K562 treated with DMSO at 1 percent for 12 hours (cell line): ENCODE results near the gene ACKR4. TPM values are rescaled to one million over a fixed set of nuclear protein-coding genes. Genes with fewer than 3 reads are reported as not detected.

Source experiments
- total RNA-seq: library from RNA; unstranded; fragments of 300-600 nt; gene quantifications from 2 replicates; pipeline ENCODE4 v1.2.3, GENCODE V29; 2022; ENCODE audit not compliant: insufficient read depth

ACKR4 gene
- total RNA-seq: not detected in 2 replicates

DNA sequence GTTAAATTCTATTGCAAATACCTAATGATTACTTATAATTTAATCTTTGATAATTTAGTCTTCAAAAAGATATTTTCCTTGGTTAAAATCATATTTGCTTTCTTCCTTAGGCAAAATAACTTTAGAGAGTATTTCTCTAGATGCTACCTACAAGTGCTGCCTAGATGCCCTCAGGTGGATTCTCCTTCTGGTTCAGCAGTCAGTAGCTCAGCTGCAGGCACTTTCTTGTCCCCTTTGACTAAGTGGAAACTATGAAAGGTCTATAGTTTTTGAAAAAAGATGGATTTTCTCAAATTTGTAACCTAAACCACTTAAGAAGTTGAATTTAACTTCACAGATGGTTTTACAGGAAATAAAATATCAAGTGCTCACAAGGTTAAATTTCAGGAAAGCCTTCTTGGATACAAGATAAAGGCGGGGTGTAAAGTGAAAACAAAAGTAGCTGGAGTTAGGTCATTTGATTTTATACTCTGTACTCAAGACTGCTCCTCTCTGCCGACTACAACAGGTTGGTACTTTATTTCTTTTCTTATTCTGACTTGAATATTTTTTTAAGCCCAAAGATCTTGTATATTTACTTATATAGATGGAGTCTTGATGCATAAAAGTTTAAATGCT, at the start of gene ACKR4:
Gene ACKR4, plus strand, starts transcription at position 455 of the 618 bp plus-strand sequence. CDS start 3,128 bp downstream, outside the sequence.

Other genes starting within 250 kb of the ACKR4 start
- gene DNAJC13, start 179.8 kb upstream of the ACKR4 start, total RNA-seq: 2.4 and 8.5 TPM in 2 replicates
- 1.2 and 6.7 TPM in 2 replicates for gene ACAD11, start 62.5 kb downstream of the ACKR4 start, total RNA-seq
- gene UBA5, start 63.1 kb downstream of the ACKR4 start, total RNA-seq: 17.6 and 30.4 TPM in 2 replicates
- gene NPHP3, start 125.1 kb downstream of the ACKR4 start, total RNA-seq: 2.4 and 7.2 TPM in 2 replicates